ENCODE data around the gene EGR2. TPM values are rescaled to one million over a fixed set of nuclear protein-coding genes. Genes with fewer than 3 reads are reported as not detected.

EGR2 gene
- 4.1 TPM for polyA plus RNA-seq (2013, experiment 1 of 2; ENCODE audit: insufficient read length)
- 4.4 TPM for polyA plus RNA-seq (2013, experiment 2 of 2; ENCODE audit: insufficient read length)

DNA sequence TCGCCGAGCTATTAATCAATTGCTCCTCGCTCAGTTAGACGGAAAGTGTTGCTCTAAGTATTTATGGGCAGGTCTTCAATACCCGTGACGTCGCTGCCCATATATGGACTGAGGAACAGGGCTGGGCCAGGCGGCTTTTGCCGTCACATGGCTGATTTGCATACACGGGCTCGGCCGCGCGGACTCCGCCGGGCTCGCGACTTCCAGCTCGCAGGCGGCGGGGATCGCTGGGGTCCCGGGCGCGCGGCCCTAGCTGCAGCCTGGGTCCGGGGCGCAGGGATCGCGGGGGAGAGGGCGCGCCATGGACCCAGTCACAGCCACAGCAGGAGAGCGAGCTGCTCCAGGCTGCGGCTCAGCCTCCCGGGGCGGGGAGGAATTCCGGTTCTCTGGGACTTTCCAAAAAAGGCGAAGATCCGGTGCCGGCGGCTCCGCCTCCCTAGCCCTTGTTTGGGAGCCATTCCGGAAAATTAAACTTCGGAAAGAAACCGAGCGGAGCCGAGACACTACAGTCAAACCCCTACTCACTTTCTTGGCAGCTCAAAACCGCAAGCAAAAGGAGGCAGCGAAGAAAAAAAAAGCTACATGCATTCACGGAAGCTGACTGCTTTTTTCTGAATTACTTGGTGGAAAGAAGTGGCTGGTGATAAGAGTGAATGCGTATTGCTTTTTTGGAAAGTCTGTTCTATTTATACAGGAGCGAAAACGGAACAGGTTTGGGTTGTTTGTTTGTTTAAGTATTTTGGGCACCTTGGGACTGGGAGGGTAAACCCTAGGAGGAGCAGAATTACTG lies at the start of gene EGR2:
TSS of gene EGR2 (minus strand) at position 36 of the 790 bp plus-strand sequence. CDS start 337 bp downstream, outside the sequence.
- peak; percentile 95 for DNase-seq

DNA sequence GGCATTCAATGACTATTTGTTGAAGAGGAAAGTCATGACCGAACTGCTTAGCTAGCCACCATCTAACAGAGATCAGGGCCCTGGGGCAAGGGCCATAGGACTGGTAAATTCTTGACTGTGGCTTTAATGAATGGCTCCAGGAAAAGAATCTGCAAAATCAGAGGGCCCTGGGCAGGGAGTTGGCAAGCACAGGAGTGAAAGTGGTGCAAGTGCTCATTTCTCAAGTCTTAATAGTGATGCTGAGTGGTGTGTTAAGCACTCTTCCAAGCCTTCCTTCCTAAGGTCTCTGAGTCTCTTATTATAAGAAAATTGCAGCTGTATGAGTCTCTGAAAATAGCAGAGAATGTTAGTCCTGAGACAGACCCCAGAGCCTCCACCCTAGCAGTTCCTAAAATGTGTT lies 46.3 kb upstream of the EGR2 start:
- DNase-seq: no peak

- DNase-seq: peak; percentile 10
These were observed 45.3 kb upstream of the EGR2 start for GRCh38 chr10:62861507-62861906.

DNA sequence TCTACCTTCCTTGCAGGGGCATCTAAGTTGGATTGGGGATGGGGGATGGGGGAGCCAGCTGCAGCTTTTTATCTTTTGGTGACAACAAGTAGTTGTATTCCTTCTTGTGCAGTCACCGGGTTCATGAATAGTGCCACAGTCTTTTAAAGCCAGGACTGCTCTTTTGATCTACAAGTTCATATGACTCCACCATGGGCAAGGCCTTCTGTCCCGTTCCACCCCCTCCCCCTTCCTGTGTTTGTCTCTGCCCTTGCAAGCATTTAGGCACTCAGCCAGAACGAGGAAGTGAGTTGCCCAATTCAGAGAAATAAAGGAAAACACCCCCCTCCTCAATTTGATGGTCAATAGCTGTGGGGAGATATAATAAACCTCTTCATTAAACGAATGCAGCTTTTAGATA lies 44.8 kb upstream of the EGR2 start:
- DNase-seq: no peak

DNA sequence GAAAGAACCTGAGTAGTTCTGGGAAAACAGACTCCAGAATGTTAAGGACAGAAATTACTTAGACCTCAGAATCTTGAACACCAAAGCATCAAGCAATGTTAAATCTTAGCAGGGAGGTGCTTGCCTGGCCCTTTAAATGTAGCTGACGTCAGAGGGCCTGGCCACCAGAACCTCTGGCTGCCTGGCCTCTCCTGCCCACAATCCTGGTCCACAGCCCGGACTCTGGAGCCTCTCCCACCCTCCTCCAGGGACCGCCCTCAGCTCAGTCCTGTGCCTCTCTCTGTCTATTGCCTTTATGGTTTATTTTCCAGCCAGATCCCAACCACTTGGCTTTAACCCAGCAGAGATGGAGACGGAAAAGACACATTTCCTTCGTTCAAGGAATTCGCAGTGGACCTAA lies 42.2 kb upstream of the EGR2 start:
- DNase-seq: peak; percentile 48

- DNase-seq: no peak
These were observed 39.9 kb upstream of the EGR2 start for GRCh38 chr10:62856021-62856420.

DNA sequence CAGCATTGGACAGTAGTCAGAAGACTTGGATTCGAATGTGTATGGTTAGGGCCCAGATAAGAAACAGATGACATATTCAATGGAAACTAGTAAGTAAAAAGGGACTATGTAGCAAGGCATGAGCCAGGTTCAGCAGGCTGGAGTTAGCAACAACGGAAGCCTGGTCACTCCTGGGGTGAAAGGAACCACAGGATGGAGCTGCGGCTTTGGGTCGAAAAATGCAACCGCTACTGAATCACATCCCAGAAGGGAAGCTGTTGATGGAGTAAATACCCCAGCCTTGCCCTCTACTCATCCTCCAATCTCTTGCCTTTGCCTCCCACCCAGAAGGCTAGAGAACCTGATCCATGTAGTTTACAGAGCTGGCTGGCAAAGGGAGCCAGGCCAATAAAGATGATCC lies 37.5 kb upstream of the EGR2 start:
- no peak for DNase-seq

DNA sequence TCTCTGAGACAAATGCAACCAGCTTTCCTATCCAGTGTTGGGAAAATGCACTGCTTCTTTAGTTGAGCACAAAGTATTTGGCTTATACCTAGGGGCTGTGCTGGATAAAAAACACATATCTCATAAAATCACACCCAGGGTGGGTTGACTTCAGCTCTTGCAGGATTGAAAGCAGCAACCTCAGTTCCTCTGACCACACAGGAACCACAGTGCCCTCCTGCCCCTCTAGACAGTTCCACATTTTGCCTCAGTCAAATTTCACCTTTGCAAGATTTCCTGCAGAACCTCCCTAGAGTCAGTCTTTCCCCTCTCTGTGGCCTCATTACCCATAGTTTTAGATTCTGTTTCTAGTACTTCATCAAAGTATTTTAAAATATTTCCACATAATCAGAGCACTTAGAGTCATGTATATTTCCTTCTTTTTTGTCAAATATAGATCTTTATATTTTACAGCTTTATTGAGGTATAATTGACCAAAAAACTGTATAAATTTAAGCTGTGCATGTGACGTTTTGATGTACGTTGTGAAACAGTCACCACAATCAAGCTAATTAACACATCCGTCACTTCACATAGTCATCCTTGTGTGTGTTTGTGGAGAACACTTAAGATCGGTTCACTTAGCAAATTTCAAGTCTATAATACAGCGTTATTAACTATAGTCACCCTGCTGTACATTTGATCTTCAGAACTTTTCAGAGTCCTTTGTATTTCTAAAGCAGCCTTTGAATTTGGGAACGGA lies 37.0 kb upstream of the EGR2 start:
- no peak for DNase-seq

- DNase-seq: no peak
These were observed 35.3 kb upstream of the EGR2 start for GRCh38 chr10:62851442-62851841.

DNA sequence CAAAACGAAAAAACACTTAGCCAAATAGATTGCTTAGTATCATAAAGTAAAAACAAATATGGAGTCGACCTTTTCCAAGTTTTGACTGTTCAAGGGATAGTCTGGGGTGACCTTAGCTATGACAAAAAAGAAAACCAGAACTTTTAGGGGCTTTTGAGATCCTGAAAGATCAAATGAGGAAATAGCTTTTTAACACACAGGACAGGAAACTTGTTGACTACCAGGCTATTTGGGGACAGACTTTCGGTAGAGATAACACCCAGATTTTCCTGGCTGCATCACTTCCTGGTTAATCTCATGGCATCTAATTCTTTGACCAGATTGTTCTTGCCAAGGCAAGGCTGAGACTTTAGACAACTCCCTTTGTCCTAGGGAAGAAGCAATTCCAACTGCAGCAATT lies 34.5 kb upstream of the EGR2 start:
- no peak for DNase-seq

DNA sequence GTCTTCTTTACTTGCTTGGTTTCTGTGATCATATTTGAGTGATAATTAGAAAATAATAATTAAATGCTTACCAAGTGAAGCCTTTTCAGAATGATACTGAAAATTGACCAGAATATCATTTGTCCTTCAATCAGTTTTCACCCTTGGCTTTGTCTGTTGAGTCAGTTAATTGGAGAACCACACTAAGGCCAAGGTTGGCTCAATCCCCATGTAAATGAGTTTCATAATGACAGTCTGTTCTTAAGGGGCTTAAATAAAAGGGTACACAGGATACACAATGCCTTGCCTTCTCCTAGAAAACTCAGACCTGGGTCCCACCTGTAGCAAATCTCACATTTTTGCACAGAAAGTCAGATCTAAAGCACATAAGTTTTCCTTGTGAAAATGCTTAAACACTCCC lies 31.3 kb upstream of the EGR2 start:
- DNase-seq: no peak

- DNase-seq: no peak
These were observed 28.3 kb upstream of the EGR2 start for GRCh38 chr10:62844280-62845011.

- DNase-seq: no peak
These were observed 27.4 kb upstream of the EGR2 start for GRCh38 chr10:62843600-62843999.

GRCh38 chr10:62842983-62843382 lies 26.8 kb upstream of the EGR2 start:
- DNase-seq: no peak

DNA sequence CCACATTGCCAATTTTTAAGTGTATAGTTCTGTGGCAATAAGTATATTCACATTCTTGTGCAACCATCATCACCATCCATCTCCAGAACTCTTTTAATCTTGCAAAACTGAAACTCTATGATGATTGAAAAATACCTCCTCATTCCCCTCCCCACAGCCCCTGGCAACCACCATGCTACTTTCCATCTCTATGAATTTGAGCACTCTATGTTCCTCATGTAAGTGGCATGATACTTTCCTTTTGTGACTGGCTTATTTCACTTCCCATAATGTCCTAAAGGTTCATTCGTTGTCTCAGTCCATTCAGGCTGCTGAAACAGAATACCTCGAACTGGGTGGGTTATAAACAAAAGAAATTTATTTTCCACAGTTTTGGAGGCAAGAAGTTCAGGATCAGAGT lies 23.4 kb upstream of the EGR2 start:
- no peak for DNase-seq

DNA sequence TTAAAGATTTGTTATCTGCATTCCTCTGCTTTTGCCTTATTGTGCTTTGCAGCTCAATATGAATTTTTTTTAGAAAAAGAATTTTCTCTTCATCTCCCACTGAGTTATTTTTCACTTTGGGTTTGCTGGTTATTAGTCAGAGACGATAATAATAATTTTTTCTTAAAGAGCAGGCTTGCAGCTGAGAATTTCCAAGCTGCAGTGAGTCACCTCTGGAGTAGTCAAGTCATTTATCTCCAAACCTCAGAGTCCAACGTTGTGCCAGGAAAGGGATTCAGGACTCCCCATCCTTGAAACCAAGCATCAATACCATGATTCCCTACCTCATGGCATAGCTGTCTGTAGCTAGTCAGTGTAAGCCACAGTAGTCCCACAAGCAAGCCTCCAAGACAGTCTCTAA lies 15.2 kb upstream of the EGR2 start:
- DNase-seq: peak; percentile 95

- peak; percentile 76 for DNase-seq
These were observed 14.5 kb upstream of the EGR2 start for GRCh38 chr10:62830679-62831078.

DNA sequence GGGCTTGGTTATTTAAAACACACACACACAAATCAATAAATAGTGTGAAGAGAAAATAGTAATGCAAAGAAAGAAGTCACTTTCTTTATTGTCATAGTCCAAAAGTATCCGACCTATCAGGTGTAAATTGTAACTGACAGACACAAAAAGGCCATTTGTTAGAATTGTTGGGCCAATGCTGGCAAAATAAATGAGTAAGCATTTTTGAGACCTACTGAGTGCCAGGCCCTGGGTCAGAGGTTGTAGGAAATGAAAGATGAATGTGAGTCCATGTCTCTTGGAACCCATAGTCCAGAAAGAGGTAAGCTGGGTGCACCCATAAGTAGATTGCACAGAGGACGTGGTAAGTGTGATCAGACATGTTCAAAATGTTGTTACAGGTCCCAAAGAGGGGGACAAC lies 13.5 kb upstream of the EGR2 start:
- DNase-seq: no peak

DNA sequence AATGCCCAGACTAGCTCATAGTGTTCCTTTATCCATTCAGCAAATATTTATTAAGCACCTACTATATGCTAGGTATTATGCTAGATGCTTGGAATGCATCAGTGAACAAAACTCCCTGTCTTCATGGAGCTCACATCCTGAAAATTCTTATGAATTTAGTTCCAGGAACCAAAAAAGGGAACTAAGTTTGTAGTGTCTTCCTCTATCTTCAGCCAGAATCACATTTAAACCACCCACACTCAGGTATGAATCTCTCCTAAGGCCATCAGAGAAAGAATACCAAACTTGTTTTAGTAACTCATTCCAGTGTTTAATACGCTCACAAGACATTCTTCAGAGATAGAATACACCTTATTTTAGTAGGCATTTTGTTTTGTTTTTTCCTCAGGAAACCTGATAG lies 10.1 kb upstream of the EGR2 start:
- DNase-seq: no peak

GRCh38 chr10:62820586-62820985 lies 4.4 kb upstream of the EGR2 start:
- no peak for DNase-seq

- DNase-seq: peak; percentile 35
These were observed 3.2 kb upstream of the EGR2 start for GRCh38 chr10:62819141-62819920.

DNA sequence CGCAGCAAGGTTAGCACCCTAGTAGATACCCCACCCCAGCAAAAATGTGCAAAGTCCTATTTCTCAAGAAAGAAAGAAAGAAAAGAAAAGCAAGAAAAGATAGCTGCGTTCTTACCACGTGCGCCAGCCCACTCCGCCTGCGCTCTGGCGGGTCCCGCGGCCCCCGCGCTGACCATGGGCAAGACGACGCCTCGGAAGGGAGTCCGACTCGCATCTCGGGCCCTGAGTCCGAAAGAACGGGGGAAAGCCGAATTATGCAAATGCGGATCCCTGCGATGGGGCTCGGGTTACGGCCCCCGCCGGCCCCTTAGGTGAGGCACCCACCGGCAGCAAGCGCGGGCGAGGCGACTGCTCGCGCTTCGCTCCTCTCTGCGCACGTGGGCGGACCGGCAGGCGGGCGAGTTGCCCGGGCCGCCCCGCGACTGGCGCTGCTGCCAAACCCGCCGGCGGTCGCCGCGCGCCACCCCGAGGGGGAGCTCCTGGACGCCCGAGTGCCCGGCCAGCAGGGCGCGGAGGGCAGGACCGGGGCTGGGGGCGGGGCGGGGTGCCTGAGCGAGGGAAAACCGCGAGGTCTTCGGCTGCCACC lies 2.4 kb upstream of the EGR2 start:
- peak; percentile 9 for DNase-seq

Measured in fibroblast of skin of abdomen (primary cell).